HepG2 (cell line): Measurements from ENCODE around the gene TMEM98. TPM values are rescaled to one million over a fixed set of nuclear protein-coding genes. Genes with fewer than 3 reads are reported as not detected.
A peak's percentile ranks its signal among the peaks of the same experiment; 100 is the strongest.

Experiments used
- ATAC-seq: fragments of 200-7000 bp; cut with Tn5 transposase; 3 replicates; pipeline ENCODE4 v1.9.1; 2020; ENCODE audit warnings: mild to moderate bottlenecking, moderate library complexity
- BruUV-seq: library from RNA; stranded (reverse); fragments of 400-500 nt; replicated peaks from 2 replicates; lab custom pipeline; 2021; lab: Mats Ljungman, UMichigan
- CTCF ChIA-PET: fragments of 300-600 bp; formaldehyde crosslinking; extraction: SDS; loops from one replicate; lab custom pipeline; 2021; ENCODE audit warnings: low total read pairs, inconsistent platforms, low intra/inter-chr PET ratio; lab: Yijun Ruan, JAX
- POLR2A ChIA-PET: fragments of 350-600 bp; sonication (Branson Sonifier 250); formaldehyde crosslinking; loops from one replicate; lab custom pipeline; 2020; ENCODE audit warnings: antibody characterized with exemption, inconsistent platforms; lab: Yijun Ruan, JAX
- DNase-seq: peaks from one replicate; pipeline ENCODE4 v3.0.0-alpha.2; 2015; ENCODE audit warnings: low spot score
- FAIRE-seq: peaks from 3 replicates; lab custom pipeline; 2011; peaks lifted over from hg19 to GRCh38; lab: Jason Lieb, UNC
- H2AFZ ChIP-seq: one replicate; pipeline ENCODE4 v1.6.1; 2011; ENCODE audit warnings: low read length, inconsistent platforms
- H3K27ac ChIP-seq: fragments of 300-600 bp; 3 replicates; pipeline ENCODE4 v1.8.0; 2011; ENCODE audit warnings: mixed run types, mild to moderate bottlenecking, mixed read lengths, low read length, inconsistent platforms; ENCODE audit not compliant: insufficient read depth; ENCODE audit errors: extremely low read length
- H3K27me3 ChIP-seq, 2 experiments: fragments of 200-600 bp in 1 of 2; 2 replicates in 1 of 2; 3 replicates in 1 of 2; pipeline versions ENCODE4 v1.6.0 to v1.8.0; 2011; ENCODE audit warnings: low read length in 2 of 2, mild to moderate bottlenecking in 2 of 2, moderate library complexity in 2 of 2, inconsistent platforms in 1 of 2; ENCODE audit not compliant: insufficient read depth in 2 of 2, control insufficient read depth in 1 of 2
- H3K36me3 ChIP-seq, 2 experiments: fragments of 200-600 bp in 1 of 2; replicated peaks in 1 of 2; 2 replicates in 1 of 2; 3 replicates in 1 of 2; pipeline versions ENCODE4 v1.5.1 to v1.8.0; 2011; ENCODE audit warnings: low read length in 2 of 2, inconsistent platforms in 1 of 2; ENCODE audit not compliant: insufficient read depth in 2 of 2, control insufficient read depth in 1 of 2
- H3K4me1 ChIP-seq: 2 replicates; pipeline ENCODE4 v1.5.1; 2012; ENCODE audit warnings: low read length, inconsistent platforms; ENCODE audit not compliant: insufficient read depth
- H3K4me2 ChIP-seq: 2 replicates; pipeline ENCODE4 v1.6.0; 2011; ENCODE audit warnings: low read depth, low read length, inconsistent platforms
- H3K4me3 ChIP-seq, 3 experiments: fragments of 200-600 bp in 1 of 3; sonication (generic), shearing (Covaris generic) in 1 of 3; replicated peaks in 1 of 3; 2 replicates each; pipeline ENCODE4 v1.5.1; 2011 to 2016; ENCODE audit warnings: low read length in 3 of 3, inconsistent platforms in 2 of 3, low read depth in 2 of 3, mild to moderate bottlenecking in 2 of 3, control low read depth in 1 of 3, mixed read lengths in 1 of 3; ENCODE audit not compliant: insufficient read depth in 1 of 3
- H3K79me2 ChIP-seq: one replicate; pipeline ENCODE4 v1.6.1; 2011; ENCODE audit warnings: low read length, inconsistent platforms; ENCODE audit not compliant: insufficient read depth
- H3K9ac ChIP-seq: 2 replicates; pipeline ENCODE4 v1.6.0; 2011; ENCODE audit warnings: mild to moderate bottlenecking, low read depth, low read length, inconsistent platforms; ENCODE audit not compliant: insufficient read depth
- H3K9me3 ChIP-seq: 2 replicates; pipeline ENCODE4 v1.5.1; 2012; ENCODE audit warnings: mild to moderate bottlenecking, low read length
- H4K20me1 ChIP-seq: 2 replicates; pipeline ENCODE4 v1.6.0; 2011; ENCODE audit warnings: inconsistent platforms, mild to moderate bottlenecking, low read length, moderate library complexity; ENCODE audit not compliant: insufficient read depth
- AGO2 ChIP-seq: fragments of 200-400 bp; formaldehyde crosslinking; optimal IDR thresholded peaks from 2 replicates; pipeline ENCODE3; 2017; ENCODE audit warnings: mild to moderate bottlenecking, low read depth, low read length, moderate library complexity
- ATF5 ChIP-seq: sonication (generic); formaldehyde crosslinking; IDR thresholded peaks from 2 replicates; pipeline ENCODE4 v1.4.0; 2020; ENCODE audit warnings: mild to moderate bottlenecking, low read depth, missing genetic modification reagents
- KDM5A ChIP-seq: fragments of 200-600 bp; sonication (generic); IDR thresholded peaks from 2 replicates; pipeline ENCODE4 v1.7.0; 2018; ENCODE audit warnings: antibody characterized with exemption, mild to moderate bottlenecking, low read length, borderline replicate concordance
- MBD4 ChIP-seq: IDR thresholded peaks from 2 replicates; pipeline ENCODE4 v1.6.1; 2012; ENCODE audit warnings: low read length, inconsistent platforms, borderline replicate concordance
- MYC ChIP-seq: sonication (generic); formaldehyde crosslinking; IDR thresholded peaks from 2 replicates; pipeline ENCODE4 v1.9.0; 2021; ENCODE audit warnings: missing genetic modification reagents, borderline replicate concordance
- PHB2 ChIP-seq: fragments of 450-650 bp; IDR thresholded peaks from 2 replicates; pipeline ENCODE4 v1.6.1; 2018; ENCODE audit not compliant: partially characterized antibody
- ZBTB37 ChIP-seq: sonication (generic); formaldehyde crosslinking; IDR thresholded peaks from 2 replicates; pipeline ENCODE4 v1.4.0; 2020; ENCODE audit warnings: mild to moderate bottlenecking, missing genetic modification reagents
- ZNF224 ChIP-seq: sonication (generic); formaldehyde crosslinking; IDR thresholded peaks from 2 replicates; pipeline ENCODE4 v1.5.0; 2020; ENCODE audit warnings: mild to moderate bottlenecking, missing genetic modification reagents
- ZNF543 ChIP-seq: sonication (generic); formaldehyde crosslinking; IDR thresholded peaks from 2 replicates; pipeline ENCODE4 v1.4.0; 2020; ENCODE audit warnings: mild to moderate bottlenecking, missing genetic modification reagents
- ZNF619 ChIP-seq: sonication (generic); formaldehyde crosslinking; IDR thresholded peaks from 2 replicates; pipeline ENCODE4 v1.4.0; 2020; ENCODE audit warnings: mild to moderate bottlenecking, missing genetic modification reagents
- WGBS: methylation state at CpG from one replicate; pipeline ENCODE4 v1.1.6; 2017; ENCODE audit warnings: low lambda C conversion rate; 5-methylcytosine and 5-hydroxymethylcytosine counted together
- in situ Hi-C: cut with HindIII; loops from 2 replicates; pipeline ENCODE4 v1.10.0; 2017; ENCODE audit warnings: low pct_unique_long_range_greater_than_20kb; ENCODE audit not compliant: extremely low pct_ligation_motif_present
- intact Hi-C: fragments of 100-400 bp; cut with micrococcal nuclease; formaldehyde crosslinking; loops from one replicate; pipeline ENCODE4 v1.10.0; 2022; ENCODE audit not compliant: unreplicated experiment
- polyA plus RNA-seq, 8 experiments: library from polyadenylated mRNA; depleted of rRNA in 3 of 8; stranded (reverse) in 7 of 8; unstranded in 1 of 8; fragments of >200 nt; fragmentation: Illumina TruSeq in 4 of 8; extraction: Trizol in 4 of 8; gene quantifications; 2 replicates each; pipeline versions ENCODE4 v1.2.1 to v1.2.3, GENCODE V29; 2011 to 2016; ENCODE audit warnings: low read depth in 4 of 8, missing spikeins in 1 of 8, mixed read lengths in 1 of 8; ENCODE audit not compliant: insufficient read depth in 1 of 8
- total RNA-seq, 5 experiments: library from RNA; depleted of rRNA; stranded (reverse); fragments of >200 nt; fragmentation: Illumina TruSeq; extraction: Trizol; gene quantifications; 2 replicates each; pipeline ENCODE4 v1.2.3, GENCODE V29; 2016; ENCODE audit warnings: low read depth in 1 of 5

The TMEM98 gene
- total and polyA plus RNA-seq, 2 of the 13 experiments (the other 11 are each of a cell fraction or from before 2014, with no cell fraction given): 103 to 175 TPM

GRCh38 chr17:32953045-32953444 lies 25.1 kb downstream of the TMEM98 start (continued):
- TF ChIP-seq ZBTB37 (CRISPR knock-in tag) (no peak), AGO2 (no peak), ZNF619 (no peak), ZNF224 (no peak), KDM5A (no peak)

- ChIA-PET CTCF (no interaction called here), POLR2A (no interaction called here)
- Histone ChIP-seq H3K27ac (no peak overlapping the region), H3K27me3 (peaks cover 0 to 2% of the 10 kb centered on the region in 2 experiments; a peak in 1 of 5 replicates), H4K20me1 (no peaks in the 10 kb centered on the region), H3K4me2 (peak overlapping the region; percentile 51; the same call in 1 of the 2 replicates), H3K9me3 (no peaks in the 10 kb centered on the region), H3K79me2 (no peaks in the 10 kb centered on the region), H3K36me3 (no peaks in the 10 kb centered on the region), H2AFZ (no peak overlapping the region), H3K4me3 (no peak overlapping the region), H3K9ac (no peak overlapping the region), H3K4me1 (peaks cover 20% of the 10 kb centered on the region)
- DNase-seq: no peak
- ATAC-seq: no peak; the same call in 2 of the 3 replicates
- in situ Hi-C loops: no loop called here
- 63% methylated on average over 2 of the region's 2 CpGs for WGBS
- TF ChIP-seq MBD4: no peak
- TF ChIP-seq ATF5 (CRISPR knock-in tag): no peak
- TF ChIP-seq MYC (CRISPR knock-in tag): no peak
- no peak for TF ChIP-seq PHB2
- no peak for TF ChIP-seq ZNF543 (CRISPR knock-in tag)
- intact Hi-C loops: no loop called here
- no TSS peak for BruUV-seq
- FAIRE-seq: no peak
These were observed 25.9 kb downstream of the TMEM98 start for GRCh38 chr17:32953857-32954256.
